MV-4-11 (cell line): ENCODE results near the gene CLEC4G.
A peak's percentile ranks its signal among the peaks of the same experiment; 100 is the strongest.
"Not testable (repeated sequence)": the region's sequence is repeated elsewhere in the genome, so short reads cannot be mapped to it uniquely, and the experiment has no call there.

ENCODE experiments used
- DNase-seq: peaks from one replicate; lab custom pipeline; 2025; lab: John Stamatoyannopoulos, UW

The CLEC4G gene

GRCh38 chr19:7732045-7732444, at the start of gene CLEC4G:
Gene CLEC4G (minus strand): TSS chr19:7732110. CDS start chr19:7732102, 8 bp downstream.
- no peak for DNase-seq

DNA sequence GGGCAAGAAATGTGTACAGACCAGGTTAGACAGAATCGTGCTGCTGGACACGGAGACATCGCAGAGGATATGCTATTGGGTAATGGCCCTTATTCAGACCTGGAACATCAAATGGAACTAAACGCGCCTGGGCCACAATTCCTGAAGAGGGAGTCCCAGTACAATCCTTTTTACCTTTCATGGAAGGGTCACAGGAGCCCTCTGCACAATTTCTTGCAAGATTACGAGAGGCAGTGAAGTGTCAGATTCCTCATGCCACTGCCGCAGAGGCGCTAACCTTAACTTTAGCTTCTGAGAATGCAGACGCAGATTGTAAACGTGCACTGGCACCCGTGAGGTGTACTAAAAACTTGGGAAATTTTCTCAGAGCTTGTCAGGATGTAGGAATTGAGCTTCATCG, 49.2 kb upstream of the CLEC4G start:
- DNase-seq = no peak

DNA sequence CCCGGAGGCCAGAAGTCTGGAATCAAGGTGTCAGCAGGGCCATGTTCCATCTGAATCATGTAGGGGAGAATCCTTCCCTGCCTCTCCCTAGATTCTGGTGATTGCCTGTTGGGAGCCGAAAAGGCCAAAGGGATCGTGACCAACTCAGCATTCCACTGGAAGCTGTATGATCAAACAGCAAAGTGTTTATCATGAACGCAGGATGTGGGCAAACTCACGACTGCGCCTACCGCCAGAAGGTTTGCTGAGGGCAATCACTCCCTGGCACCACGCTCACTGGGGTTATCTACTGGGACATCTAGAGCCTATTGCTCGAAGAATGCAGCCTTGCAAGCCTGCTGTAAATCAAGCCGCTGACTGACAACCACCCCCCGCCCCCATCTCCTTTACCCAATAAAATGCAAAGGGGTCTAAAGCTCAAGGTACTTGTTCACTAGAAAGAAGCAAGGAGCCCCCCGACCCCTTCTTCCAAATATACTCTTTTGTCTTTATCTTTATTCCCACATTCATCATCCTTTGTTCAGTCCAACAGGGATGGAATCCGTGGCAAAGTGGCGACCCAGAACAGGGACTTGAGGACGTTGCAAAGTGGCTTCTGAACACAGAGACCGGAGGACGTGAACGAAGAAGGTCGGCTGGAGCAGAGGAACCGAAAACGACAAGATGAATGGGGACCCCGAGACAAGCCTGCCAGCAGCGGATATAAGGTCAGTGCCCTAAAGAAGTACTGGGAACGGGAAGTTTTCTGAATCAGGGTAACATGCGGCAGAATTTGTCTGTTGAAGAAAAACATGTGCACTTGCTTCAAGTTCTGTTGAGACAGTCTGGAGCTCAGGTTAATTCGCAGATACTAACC, 47.9 kb upstream of the CLEC4G start:
- peak; percentile 49 for DNase-seq

DNA sequence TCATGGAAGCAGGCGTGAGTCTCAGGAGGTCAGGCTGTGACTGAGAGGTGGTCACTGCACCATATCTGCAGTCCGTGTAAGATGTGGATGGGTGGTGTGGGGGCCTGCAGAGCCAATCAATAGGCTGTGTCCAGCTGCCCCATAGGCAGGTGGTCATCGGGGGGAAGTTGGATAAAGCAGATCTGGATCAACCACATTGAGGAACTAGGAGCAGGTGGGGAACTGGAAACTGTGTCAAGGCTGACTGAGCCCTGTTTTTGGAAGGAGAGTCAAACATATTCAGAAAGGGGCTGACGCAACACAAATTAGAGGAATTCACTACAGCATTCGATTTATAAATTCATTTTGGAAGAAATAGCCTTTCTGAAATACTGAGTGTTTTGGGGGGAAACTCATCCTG, 46.2 kb upstream of the CLEC4G start:
- DNase-seq = peak; percentile 94

DNA sequence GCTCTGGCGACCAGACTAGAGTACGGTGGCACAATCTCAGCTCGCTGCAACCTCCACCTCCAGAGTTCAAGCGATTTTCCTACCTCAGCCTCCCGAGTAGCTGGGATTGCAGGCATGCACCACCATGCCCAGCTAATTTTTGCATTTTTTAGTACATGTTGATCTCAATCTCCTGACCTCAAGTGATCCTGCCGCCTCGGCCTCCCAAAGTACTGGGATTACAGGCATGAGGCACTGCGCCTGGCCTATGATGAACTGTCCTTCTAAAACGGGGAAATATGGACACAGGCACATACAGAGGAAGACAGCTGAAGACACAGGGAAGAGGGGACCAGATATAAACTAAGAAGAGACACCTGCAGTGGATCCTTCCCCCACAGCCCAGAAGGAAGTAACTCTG, 43.9 kb upstream of the CLEC4G start:
- DNase-seq = no peak

DNA sequence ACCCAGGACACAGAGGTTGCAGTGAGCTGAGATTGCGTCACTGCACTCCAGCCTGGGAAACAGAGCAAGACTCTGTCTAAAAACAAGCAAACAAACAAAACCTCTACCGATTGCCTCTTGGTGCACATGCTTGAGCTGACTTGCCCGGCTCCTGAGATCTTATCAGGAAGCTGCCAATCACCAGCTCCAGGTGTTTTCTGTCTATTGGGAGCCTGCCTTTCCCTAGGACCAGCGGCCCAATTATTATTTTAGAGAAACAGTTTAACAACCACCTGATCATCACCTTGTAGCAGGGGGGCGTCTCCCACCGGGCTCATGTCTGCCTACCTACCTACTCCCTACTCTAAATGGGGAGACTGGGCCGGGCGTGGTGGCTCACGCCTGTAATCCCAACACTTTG, 41.9 kb upstream of the CLEC4G start:
- DNase-seq = no peak

- peak; percentile 100 for DNase-seq
Observed at GRCh38 chr19:7772752-7773291, 40.9 kb upstream of the CLEC4G start.

DNA sequence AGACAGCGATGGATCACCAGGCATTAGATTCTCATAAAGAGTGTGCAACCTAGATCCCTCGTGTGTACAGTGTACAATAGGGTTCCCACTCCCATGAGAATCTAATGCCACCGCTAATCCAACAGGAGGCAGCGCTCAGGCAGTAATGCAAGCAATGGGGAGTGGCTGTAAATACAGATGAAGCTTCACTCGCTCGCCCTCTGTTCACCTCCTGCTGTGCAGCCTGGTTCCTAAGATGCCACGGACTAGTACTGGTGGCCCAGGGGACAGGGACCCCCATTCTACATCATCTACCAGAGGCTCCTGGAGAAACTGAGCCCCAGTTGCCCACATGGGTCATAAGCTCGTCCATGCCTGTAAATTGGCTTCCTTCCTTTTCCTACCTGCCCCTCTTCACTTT, 39.2 kb upstream of the CLEC4G start:
- DNase-seq = no peak

DNA sequence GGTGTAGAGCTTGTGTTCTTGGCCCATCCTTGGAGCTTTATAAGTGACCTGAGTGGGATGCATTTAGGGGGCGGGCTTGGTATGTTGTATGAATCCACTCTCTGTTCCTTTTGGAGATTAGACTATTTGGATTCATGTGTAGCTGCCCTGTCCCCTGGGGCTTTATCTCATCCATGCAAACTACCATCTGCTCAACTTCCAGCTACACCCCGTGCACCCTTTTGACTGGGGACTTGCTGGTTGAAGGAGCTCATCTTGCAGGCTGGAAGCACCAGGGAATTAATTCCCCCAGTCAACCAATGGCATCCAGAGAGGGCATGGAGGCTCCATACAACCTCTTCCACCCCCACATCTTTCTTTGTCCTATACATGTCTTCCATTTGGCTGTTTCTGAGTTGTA, 37.3 kb upstream of the CLEC4G start:
- no peak for DNase-seq

DNA sequence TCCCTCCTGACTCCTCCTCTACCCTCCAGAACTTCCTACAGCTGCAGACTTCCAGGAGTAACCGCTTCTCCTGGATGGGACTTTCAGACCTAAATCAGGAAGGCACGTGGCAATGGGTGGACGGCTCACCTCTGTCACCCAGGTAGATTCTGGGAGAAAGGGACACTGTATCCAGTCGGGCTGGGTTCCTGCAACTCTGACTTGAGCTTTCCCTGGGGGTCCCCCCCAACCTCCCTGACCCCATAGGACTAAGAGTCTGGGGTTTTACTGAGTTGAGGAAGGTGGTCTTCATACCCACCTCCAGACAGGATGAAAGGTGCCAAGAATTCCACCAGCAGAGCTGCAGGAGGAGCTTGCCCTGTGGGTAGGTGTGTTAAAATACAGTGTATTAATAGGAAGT, 35.6 kb upstream of the CLEC4G start:
- no peak for DNase-seq

GRCh38 chr19:7766535-7766934, 34.6 kb upstream of the CLEC4G start:
- DNase-seq = no peak

DNA sequence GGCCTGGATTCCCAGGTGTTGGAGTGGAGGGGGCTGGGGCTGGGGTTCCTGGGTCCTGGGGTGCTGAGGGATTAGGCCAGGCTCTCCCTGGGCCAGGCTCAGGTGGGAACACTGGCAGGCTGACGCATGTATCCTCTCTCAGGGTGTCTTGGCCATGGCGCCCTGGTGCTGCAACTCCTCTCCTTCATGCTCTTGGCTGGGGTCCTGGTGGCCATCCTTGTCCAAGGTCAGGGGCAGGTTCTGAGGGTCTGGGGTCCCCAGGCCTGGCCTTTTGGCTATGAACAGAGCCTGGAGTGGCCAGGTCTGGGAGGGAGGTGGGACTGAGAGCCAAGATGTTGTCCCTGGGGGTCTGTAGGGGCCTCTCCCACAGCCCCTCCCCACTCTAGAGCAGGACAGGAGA, 33.1 kb upstream of the CLEC4G start:
- not testable (repeated sequence) for DNase-seq

DNA sequence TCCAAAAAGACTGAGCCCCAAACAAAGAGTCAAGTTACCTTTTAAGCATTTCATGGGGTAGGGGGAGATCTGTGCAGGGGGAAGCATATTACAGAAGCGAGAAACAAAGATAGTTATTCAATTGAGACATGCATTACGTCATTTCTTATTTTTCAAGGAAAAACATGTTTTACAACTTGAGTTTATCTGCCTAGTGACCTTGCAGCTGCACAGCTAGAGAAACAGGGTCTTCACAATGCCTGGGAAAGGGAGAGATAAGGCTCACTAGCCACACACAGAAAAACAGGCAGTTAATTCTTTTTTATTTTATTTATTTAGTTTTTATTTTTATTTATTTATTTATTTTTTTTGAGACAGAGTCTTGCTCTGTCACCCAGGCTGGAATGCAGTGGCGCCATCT, 32.2 kb upstream of the CLEC4G start:
- DNase-seq = not testable (repeated sequence)

- no peak for DNase-seq
Observed at GRCh38 chr19:7763696-7764095, 31.8 kb upstream of the CLEC4G start.

- DNase-seq = no peak
Observed at GRCh38 chr19:7762719-7763293, 30.9 kb upstream of the CLEC4G start, which contains the start of gene CLEC4M. Gene CLEC4M (plus strand): TSS chr19:7763243. CDS start chr19:7763267, 24 bp downstream.

DNA sequence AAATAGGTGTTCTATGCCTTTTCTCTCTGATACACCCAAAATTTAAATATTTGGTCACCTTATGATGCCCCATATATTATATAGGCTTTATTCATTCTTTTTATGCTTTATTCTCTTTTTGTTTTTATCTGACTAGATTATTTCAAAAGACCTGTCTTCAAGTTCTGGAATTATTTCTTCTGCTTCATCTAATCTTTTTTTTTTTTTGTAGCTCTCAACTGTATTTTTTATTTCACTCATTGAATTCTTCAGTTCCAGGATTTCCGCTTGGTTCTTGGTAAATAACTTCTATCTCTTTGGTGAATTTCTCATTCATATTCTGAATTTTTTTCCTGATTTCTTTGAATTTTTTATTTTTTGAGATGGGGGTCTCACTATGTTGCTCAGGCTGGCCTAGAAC, 27.2 kb upstream of the CLEC4G start:
- no peak for DNase-seq

GRCh38 chr19:7757358-7757757, 25.4 kb upstream of the CLEC4G start:
- no peak for DNase-seq

- DNase-seq = no peak
Observed at GRCh38 chr19:7756258-7756657, 24.3 kb upstream of the CLEC4G start.

DNA sequence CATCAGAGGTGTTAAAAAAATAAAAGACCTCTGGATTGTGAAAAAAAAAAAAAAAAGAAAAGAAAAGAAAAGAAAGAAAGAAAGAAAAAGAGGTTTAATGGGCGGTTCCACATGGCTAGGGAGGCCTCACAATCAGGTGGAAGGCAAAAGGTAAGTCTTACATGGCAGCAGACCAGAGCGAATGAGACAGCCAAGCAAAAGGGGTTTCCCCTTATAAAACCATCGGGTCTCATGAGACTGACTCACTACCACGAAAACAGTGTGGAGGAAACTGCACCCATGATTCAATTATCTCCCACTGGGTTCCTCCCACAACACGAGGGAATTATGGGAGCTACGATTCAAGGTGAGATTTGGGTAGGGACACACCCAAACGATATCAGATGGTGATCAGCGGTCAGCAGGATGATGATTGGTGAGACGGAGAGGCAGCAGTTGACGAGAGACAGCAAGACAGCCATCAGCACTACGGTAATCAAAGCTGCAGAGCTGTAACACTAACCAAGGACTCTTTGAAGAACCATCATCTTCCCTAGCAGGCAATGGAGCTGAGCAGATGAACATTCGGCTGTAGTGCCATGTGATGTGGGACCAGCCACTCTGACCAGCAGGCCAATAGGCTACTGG, 19.4 kb upstream of the CLEC4G start:
- no peak for DNase-seq

- DNase-seq = peak; percentile 56
Observed at GRCh38 chr19:7748756-7749155, 16.8 kb upstream of the CLEC4G start.

DNA sequence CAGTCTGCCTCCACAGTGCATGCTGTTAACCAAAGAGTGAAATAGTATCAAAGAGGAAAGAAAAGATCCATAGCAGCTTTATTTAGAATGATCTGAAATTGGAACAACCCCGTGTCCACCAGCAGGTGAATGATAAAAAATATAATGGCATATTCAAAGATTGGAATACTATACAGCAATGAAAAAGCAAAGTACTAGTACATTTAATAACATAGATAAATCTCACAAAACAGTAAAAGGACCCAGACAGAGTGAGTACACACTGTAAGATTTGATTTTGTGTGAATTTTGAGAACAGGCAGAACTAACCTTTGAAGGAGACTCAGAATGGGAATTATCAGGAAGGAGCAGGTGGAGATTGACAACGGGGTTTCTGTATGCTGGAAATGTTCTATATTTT, 16.3 kb upstream of the CLEC4G start:
- DNase-seq = no peak

DNA sequence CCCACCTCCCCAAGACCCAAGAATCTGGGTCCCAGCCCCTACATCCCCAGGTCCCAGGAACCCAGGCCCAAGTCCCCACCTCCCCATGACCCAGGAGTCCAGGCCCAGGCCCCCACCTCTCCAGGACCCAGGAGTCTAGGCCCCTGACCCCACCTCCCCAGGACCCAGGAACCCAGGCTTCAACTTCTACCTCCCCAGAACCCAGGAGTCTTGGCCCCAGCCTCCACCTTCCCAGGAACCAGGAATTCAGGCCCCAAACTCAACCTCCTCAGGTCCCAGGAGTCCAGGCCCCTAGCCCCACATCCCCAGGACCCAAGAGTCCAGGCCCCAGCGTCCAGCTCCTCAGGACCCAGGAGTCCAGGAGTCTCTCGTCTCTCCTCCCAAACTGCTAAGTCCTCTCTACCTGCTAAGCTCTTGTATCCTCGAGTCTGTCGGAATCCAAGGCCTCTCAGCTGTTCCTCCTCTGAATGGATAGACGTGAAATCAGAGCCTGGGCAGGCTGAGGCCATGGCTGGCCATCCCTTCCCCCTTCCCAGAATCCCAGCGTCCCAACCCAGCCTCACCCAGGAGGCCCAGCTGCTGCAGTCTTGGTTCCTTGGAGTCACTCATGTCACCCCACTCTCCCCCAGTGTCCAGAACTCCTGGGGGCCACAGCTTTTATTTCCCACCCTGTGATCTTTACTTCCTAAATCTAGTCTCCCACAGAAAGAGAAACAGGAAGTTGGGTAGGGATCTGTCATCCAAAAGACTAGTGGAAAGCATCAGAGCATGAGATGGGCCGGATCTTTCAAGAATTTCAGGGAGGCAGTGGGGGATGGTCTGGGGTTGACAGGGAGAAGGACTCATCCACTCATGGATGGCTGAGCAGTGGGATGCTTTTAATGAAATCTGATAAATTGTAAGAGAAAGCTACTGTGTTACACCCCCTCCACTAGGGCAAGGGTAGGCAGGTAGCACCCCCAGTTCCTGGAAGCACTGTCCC, 15.3 kb upstream of the CLEC4G start, which contains the start of gene CD209:
Gene CD209, minus strand, starts transcription at position 632 of the 982 bp plus-strand sequence. Its CDS starts 23 bp downstream, at position 609.
- DNase-seq = peak; percentile 81
